ENCODE results near the gene DLG2.

GRCh38 chr11:85115798-85116197 is 511.3 kb downstream of the DLG2 start:
- no peak for TF ChIP-seq CTCF (conservative IDR thresholded peaks at IDR 0.05; ENCODE audit: low read length)
- TF ChIP-seq EZH2phosphoT487 (IDR thresholded peaks at IDR 0.05; ENCODE audit: borderline replicate concordance, low read depth, low read length): no peak
